H1 (cell line): ENCODE measurements around the gene ACP3.

ENCODE experiments used
- BRCA1 ChIP-seq: IDR thresholded peaks from 2 replicates; pipeline ENCODE4 v1.6.1; 2012; ENCODE audit warnings: low read depth, low read length, improper control_type of control experiment
- CREB1 ChIP-seq: IDR thresholded peaks from 2 replicates; pipeline ENCODE4 v1.6.1; 2012; ENCODE audit warnings: inconsistent platforms
- EGR1 ChIP-seq: IDR thresholded peaks from 2 replicates; pipeline ENCODE4 v1.6.1; 2011; ENCODE audit warnings: low read depth, low read length, borderline replicate concordance
- EZH2 ChIP-seq: fragments of 200-600 bp; sonication (generic); IDR thresholded peaks from 2 replicates; pipeline ENCODE4 v1.7.1; 2012; ENCODE audit warnings: low read depth, mild to moderate bottlenecking, moderate library complexity, low read length, inconsistent platforms; ENCODE audit not compliant: severe bottlenecking
- POLR2A ChIP-seq, 2 experiments: IDR thresholded peaks; 1 replicate in 1 of 2; 2 replicates in 1 of 2; pipeline ENCODE4 v1.6.1; 2011; ENCODE audit warnings: low read depth in 2 of 2, low read length in 2 of 2, mild to moderate bottlenecking in 2 of 2; ENCODE audit errors: control extremely low read depth in 1 of 2
- POLR2AphosphoS5 ChIP-seq: IDR thresholded peaks from 2 replicates; pipeline ENCODE4 v1.6.1; 2011; ENCODE audit warnings: low read depth, low read length
- RFX5 ChIP-seq: IDR thresholded peaks from 2 replicates; pipeline ENCODE4 v1.6.1; 2011; ENCODE audit warnings: low read depth, low read length, improper control_type of control experiment, borderline replicate concordance
- RNF2 ChIP-seq: fragments of 200-900, 300-1000 bp; sonication (generic); IDR thresholded peaks from 2 replicates; pipeline ENCODE4 v1.7.1; 2016; ENCODE audit warnings: borderline replicate concordance, low read depth, mild to moderate bottlenecking, antibody characterized with exemption, low read length; ENCODE audit not compliant: poor library complexity, severe bottlenecking; ENCODE audit errors: missing control alignments
- SIN3A ChIP-seq, 2 experiments: IDR thresholded peaks in 1 of 2; conservative IDR thresholded peaks in 1 of 2; 2 replicates each; pipeline ENCODE4 v1.6.1; 2011 to 2012; ENCODE audit warnings: low read length in 2 of 2, improper control_type of control experiment in 1 of 2, low read depth in 1 of 2, mild to moderate bottlenecking in 1 of 2
- YY1 ChIP-seq: IDR thresholded peaks from 2 replicates; pipeline ENCODE4 v1.6.1; 2011; ENCODE audit warnings: low read depth, mild to moderate bottlenecking, low read length
- ZNF274 ChIP-seq: IDR thresholded peaks from 2 replicates; pipeline ENCODE4 v1.7.0; 2012; ENCODE audit warnings: low read length, borderline replicate concordance; ENCODE audit errors: extremely low read depth
- TF ChIP-seq, protein P1 (sequence below), 3 experiments: IDR thresholded peaks; 1 replicate in 2 of 3; 2 replicates in 1 of 3; pipeline versions ENCODE4 v1.5.1 to v1.6.1; 2011; ENCODE audit warnings: low read length in 3 of 3, mild to moderate bottlenecking in 3 of 3, inconsistent platforms in 2 of 3, low read depth in 1 of 3, moderate library complexity in 1 of 3; ENCODE audit not compliant: insufficient read depth in 1 of 3; ENCODE audit errors: control extremely low read depth in 1 of 3
- TF ChIP-seq, protein P2 (sequence below): IDR thresholded peaks from 2 replicates; pipeline ENCODE4 v1.6.1; 2011; ENCODE audit warnings: low read length, improper control_type of control experiment
- TF ChIP-seq, protein P3 (sequence below): IDR thresholded peaks from 2 replicates; pipeline ENCODE4 v1.6.1; 2011; ENCODE audit warnings: low read depth, mild to moderate bottlenecking, low read length; ENCODE audit not compliant: insufficient read depth

DNA sequence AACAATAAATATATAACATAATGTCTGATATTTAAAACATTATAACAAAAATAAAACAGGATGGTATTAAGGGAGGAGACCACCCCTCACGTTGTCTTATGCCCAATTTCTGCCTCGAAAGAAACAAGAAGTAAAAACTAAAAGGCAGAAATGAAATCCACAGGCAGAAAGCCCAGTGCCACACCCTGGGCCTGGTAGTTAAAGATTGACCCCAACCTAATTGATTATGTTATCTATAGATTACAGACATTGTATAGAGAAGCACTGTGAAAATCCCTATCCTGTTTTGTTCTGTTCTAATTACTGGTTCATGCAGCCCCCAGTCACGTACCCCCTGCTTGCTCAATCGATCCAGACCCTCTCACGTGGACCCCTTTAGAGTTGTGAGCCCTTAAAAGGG is 22.3 kb upstream of the ACP3 start:
- TF ChIP-seq, protein P1, sequence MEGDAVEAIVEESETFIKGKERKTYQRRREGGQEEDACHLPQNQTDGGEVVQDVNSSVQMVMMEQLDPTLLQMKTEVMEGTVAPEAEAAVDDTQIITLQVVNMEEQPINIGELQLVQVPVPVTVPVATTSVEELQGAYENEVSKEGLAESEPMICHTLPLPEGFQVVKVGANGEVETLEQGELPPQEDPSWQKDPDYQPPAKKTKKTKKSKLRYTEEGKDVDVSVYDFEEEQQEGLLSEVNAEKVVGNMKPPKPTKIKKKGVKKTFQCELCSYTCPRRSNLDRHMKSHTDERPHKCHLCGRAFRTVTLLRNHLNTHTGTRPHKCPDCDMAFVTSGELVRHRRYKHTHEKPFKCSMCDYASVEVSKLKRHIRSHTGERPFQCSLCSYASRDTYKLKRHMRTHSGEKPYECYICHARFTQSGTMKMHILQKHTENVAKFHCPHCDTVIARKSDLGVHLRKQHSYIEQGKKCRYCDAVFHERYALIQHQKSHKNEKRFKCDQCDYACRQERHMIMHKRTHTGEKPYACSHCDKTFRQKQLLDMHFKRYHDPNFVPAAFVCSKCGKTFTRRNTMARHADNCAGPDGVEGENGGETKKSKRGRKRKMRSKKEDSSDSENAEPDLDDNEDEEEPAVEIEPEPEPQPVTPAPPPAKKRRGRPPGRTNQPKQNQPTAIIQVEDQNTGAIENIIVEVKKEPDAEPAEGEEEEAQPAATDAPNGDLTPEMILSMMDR (IDR thresholded peaks at IDR 0.05; ENCODE audit: control extremely low read depth in 1 of 3, insufficient read depth in 1 of 3, low read depth in 1 of 3, low read length in 3 of 3) = no peak
- TF ChIP-seq POLR2A (IDR thresholded peaks at IDR 0.05; ENCODE audit: control extremely low read depth in 1 of 2, low read depth in 2 of 2, low read length in 2 of 2) (no peak), YY1 (no peak), ZNF274 (no peak), EZH2 (no peak), RFX5 (no peak), CREB1 (no peak), POLR2AphosphoS5 (no peak), EGR1 (no peak), RNF2 (no peak), BRCA1 (no peak), SIN3A (conservative IDR thresholded peaks at IDR 0.05 in 1 of 2, IDR thresholded peaks at IDR 0.05 in 1 of 2; ENCODE audit: low read depth in 1 of 2, low read length in 2 of 2) (no peak)
- TF ChIP-seq, protein P2, sequence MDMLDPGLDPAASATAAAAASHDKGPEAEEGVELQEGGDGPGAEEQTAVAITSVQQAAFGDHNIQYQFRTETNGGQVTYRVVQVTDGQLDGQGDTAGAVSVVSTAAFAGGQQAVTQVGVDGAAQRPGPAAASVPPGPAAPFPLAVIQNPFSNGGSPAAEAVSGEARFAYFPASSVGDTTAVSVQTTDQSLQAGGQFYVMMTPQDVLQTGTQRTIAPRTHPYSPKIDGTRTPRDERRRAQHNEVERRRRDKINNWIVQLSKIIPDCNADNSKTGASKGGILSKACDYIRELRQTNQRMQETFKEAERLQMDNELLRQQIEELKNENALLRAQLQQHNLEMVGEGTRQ = no peak
- TF ChIP-seq, protein P3, sequence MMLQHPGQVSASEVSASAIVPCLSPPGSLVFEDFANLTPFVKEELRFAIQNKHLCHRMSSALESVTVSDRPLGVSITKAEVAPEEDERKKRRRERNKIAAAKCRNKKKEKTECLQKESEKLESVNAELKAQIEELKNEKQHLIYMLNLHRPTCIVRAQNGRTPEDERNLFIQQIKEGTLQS = no peak
